Tracheal epithelial cell (primary cell): ENCODE data around the gene CLIC1. TPM values are rescaled to one million over a fixed set of nuclear protein-coding genes. Genes with fewer than 3 reads are reported as not detected.

Experiments used
- total RNA-seq: library from RNA; depleted of rRNA; stranded (reverse); fragments of >200 nt; gene quantifications from 2 replicates; pipeline ENCODE4 v1.2.1, GENCODE V29; 2014

CLIC1 gene
- total RNA-seq = 454 and 1,059 TPM in 2 replicates

GRCh38 chr6:31736021-31736767 lies at the start of gene CLIC1:
Gene CLIC1, minus strand, starts transcription at chr6:31736530. Its CDS starts 230 bp downstream, at chr6:31736300.

GRCh38 chr6:31776989-31777666 lies 40.8 kb upstream of the CLIC1 start, which contains the start of gene VWA7:
Gene VWA7, minus strand, starts transcription at chr6:31777328. Its CDS starts 549 bp downstream, at chr6:31776779.

GRCh38 chr6:31762356-31762755 lies 26.0 kb upstream of the CLIC1 start, which contains the start of gene SAPCD1:
Gene SAPCD1, plus strand, starts transcription at chr6:31762656. Its CDS starts 399 bp downstream, at chr6:31763055.

GRCh38 chr6:31739639-31740396 lies 3.5 kb upstream of the CLIC1 start, which contains the start of gene MSH5:
Gene MSH5, plus strand, starts transcription at chr6:31740005. Its CDS starts 462 bp downstream, at chr6:31740467.

GRCh38 chr6:31728767-31729514 lies 7.4 kb downstream of the CLIC1 start, which contains the start of gene DDAH2:
Gene DDAH2, minus strand, starts transcription at chr6:31729299. Its CDS starts 138 bp downstream, at chr6:31729161.

GRCh38 chr6:31723245-31723979 lies 12.9 kb downstream of the CLIC1 start, which contains the start of gene MPIG6B:
Gene MPIG6B, plus strand, starts transcription at chr6:31723373. Its CDS starts 11 bp downstream, at chr6:31723384.

GRCh38 chr6:31721351-31722020 lies 14.8 kb downstream of the CLIC1 start, which contains the start of gene LY6G6C:
Gene LY6G6C, minus strand, starts transcription at chr6:31721746. Its CDS starts 67 bp downstream, at chr6:31721679.

GRCh38 chr6:31715022-31715958 lies 21.0 kb downstream of the CLIC1 start, which contains the start of gene LY6G6D:
Gene LY6G6D, plus strand, starts transcription at chr6:31715348. Its CDS starts 8 bp downstream, at chr6:31715356.

GRCh38 chr6:31706599-31706998 lies 29.7 kb downstream of the CLIC1 start, which contains the start of gene LY6G6F:
Gene LY6G6F, plus strand, starts transcription at chr6:31706866. Its CDS starts 41 bp downstream, at chr6:31706907.

GRCh38 chr6:31702819-31703716 lies 33.3 kb downstream of the CLIC1 start, which contains the start of gene ABHD16A:
Gene ABHD16A, minus strand, starts transcription at chr6:31703324. Its CDS starts 43 bp downstream, at chr6:31703281.

Other genes starting within 250 kb of the CLIC1 start
- 4.7 and 9.9 TPM in 2 replicates for gene MICB, start 238.4 kb downstream of the CLIC1 start, total RNA-seq
- gene MCCD1, start 207.6 kb downstream of the CLIC1 start, total RNA-seq = not detected in 2 replicates
- 279 and 313 TPM in 2 replicates for gene DDX39B, start 194.5 kb downstream of the CLIC1 start, total RNA-seq
- 0.21 and 1.2 TPM in 2 replicates for gene ATP6V1G2, start 189.9 kb downstream of the CLIC1 start, total RNA-seq
- 43.6 and 54.6 TPM in 2 replicates for gene NFKBIL1, start 188.9 kb downstream of the CLIC1 start, total RNA-seq
- not detected in 2 replicates for gene LTA, start 164.2 kb downstream of the CLIC1 start, total RNA-seq
- gene TNF, start 161.0 kb downstream of the CLIC1 start, total RNA-seq = 4.3 TPM in 1 of 2 replicates, not detected in the other
- 6.7 TPM in 1 of 2 replicates, not detected in the other for gene LTB, start 154.1 kb downstream of the CLIC1 start, total RNA-seq
- gene LST1, start 150.3 kb downstream of the CLIC1 start, total RNA-seq = not detected in 2 replicates
- gene NCR3, start 143.5 kb downstream of the CLIC1 start, total RNA-seq = not detected in 2 replicates
- gene AIF1, start 121.3 kb downstream of the CLIC1 start, total RNA-seq = not detected in 2 replicates
- gene PRRC2A, start 115.8 kb downstream of the CLIC1 start, total RNA-seq = 23.6 and 35.6 TPM in 2 replicates
- 128 and 161 TPM in 2 replicates for gene BAG6, start 83.9 kb downstream of the CLIC1 start, total RNA-seq
- 0.96 and 1.3 TPM in 2 replicates for gene APOM, start 80.6 kb downstream of the CLIC1 start, total RNA-seq
- 26.7 and 27.1 TPM in 2 replicates for gene C6orf47, start 75.8 kb downstream of the CLIC1 start, total RNA-seq
- 7.0 and 12.0 TPM in 2 replicates for gene GPANK1, start 71.5 kb downstream of the CLIC1 start, total RNA-seq
- gene CSNK2B, start 70.5 kb downstream of the CLIC1 start, total RNA-seq = 84.2 and 103 TPM in 2 replicates
- under 0.01 and 0.43 TPM in 2 replicates for gene LY6G5B, start 66.6 kb downstream of the CLIC1 start, total RNA-seq
- not detected in 2 replicates for gene LY6G5C, start 55.5 kb downstream of the CLIC1 start, total RNA-seq
- 25.2 and 40.2 TPM in 2 replicates for gene ABHD16A, start 33.2 kb downstream of the CLIC1 start, total RNA-seq
- gene LY6G6F, start 29.7 kb downstream of the CLIC1 start, total RNA-seq = not detected in 2 replicates
- gene LY6G6D, start 21.2 kb downstream of the CLIC1 start, total RNA-seq = not detected in 2 replicates
- not detected in 2 replicates for gene LY6G6C, start 14.8 kb downstream of the CLIC1 start, total RNA-seq
- gene MPIG6B, start 13.2 kb downstream of the CLIC1 start, total RNA-seq = not detected in 2 replicates
- gene DDAH2, start 7.2 kb downstream of the CLIC1 start, total RNA-seq = 11.5 and 45.8 TPM in 2 replicates
- 4.3 and 5.8 TPM in 2 replicates for gene MSH5, start 3.5 kb upstream of the CLIC1 start, total RNA-seq
- gene SAPCD1, start 26.1 kb upstream of the CLIC1 start, total RNA-seq = not detected in 2 replicates
- 0.43 and 0.48 TPM in 2 replicates for gene VWA7, start 40.8 kb upstream of the CLIC1 start, total RNA-seq
- 61.0 and 64.8 TPM in 2 replicates for gene VARS1, start 59.2 kb upstream of the CLIC1 start, total RNA-seq
- 34.2 and 39.0 TPM in 2 replicates for gene LSM2, start 70.4 kb upstream of the CLIC1 start, total RNA-seq
- gene HSPA1L, start 78.8 kb upstream of the CLIC1 start, total RNA-seq = 0.64 and 0.72 TPM in 2 replicates
- gene HSPA1A, start 79.0 kb upstream of the CLIC1 start, total RNA-seq = 124 and 172 TPM in 2 replicates
- gene HSPA1B, start 91.2 kb upstream of the CLIC1 start, total RNA-seq = 268 TPM in 2 replicates
- gene NEU1, start 126.3 kb upstream of the CLIC1 start, total RNA-seq = 70.3 and 75.4 TPM in 2 replicates
- 3.8 and 8.2 TPM in 2 replicates for gene SLC44A4, start 142.5 kb upstream of the CLIC1 start, total RNA-seq
- 25.6 and 28.4 TPM in 2 replicates for gene EHMT2, start 161.2 kb upstream of the CLIC1 start, total RNA-seq
- 0.72 and 3.0 TPM in 2 replicates for gene ZBTB12, start 165.6 kb upstream of the CLIC1 start, total RNA-seq
- gene C2, start 191.2 kb upstream of the CLIC1 start, total RNA-seq = 0.96 and 2.1 TPM in 2 replicates
- gene CFB, start 209.6 kb upstream of the CLIC1 start, total RNA-seq = 0.64 and 19.0 TPM in 2 replicates
- gene NELFE, start 222.4 kb upstream of the CLIC1 start, total RNA-seq = 120 and 152 TPM in 2 replicates
- gene SKIC2, start 222.6 kb upstream of the CLIC1 start, total RNA-seq = 48.2 and 48.4 TPM in 2 replicates
- 10.6 and 13.2 TPM in 2 replicates for gene DXO, start 235.6 kb upstream of the CLIC1 start, total RNA-seq
- gene C4A, start 245.5 kb upstream of the CLIC1 start, total RNA-seq = 1.4 and 2.8 TPM in 2 replicates